HEK293 (cell line): Measurements from ENCODE around the gene ATP13A2.
A peak's percentile ranks its signal among the peaks of the same experiment; 100 is the strongest.

ENCODE experiments used
- CTCF ChIA-PET: fragments of 350-600 bp; formaldehyde crosslinking; extraction: SDS; loops from one replicate; lab custom pipeline; 2021; ENCODE audit warnings: antibody characterized with exemption; lab: Yijun Ruan, JAX
- POLR2A ChIA-PET: fragments of 300-600 bp; formaldehyde crosslinking; extraction: SDS; loops from one replicate; lab custom pipeline; 2020; ENCODE audit warnings: antibody characterized with exemption, inconsistent platforms; lab: Yijun Ruan, JAX
- H3K27ac ChIP-seq: fragments of 200-500 bp; sonication (Bioruptor generic); 2 replicates; pipeline ENCODE4 v1.5.1; 2014; ENCODE audit warnings: low read depth, low read length, control low read depth, inconsistent platforms; ENCODE audit errors: extremely low read depth
- H3K36me3 ChIP-seq, 2 experiments: fragments of 200-500 bp in 1 of 2; sonication (Bioruptor generic) in 1 of 2; 1 replicate in 1 of 2; 2 replicates in 1 of 2; pipeline ENCODE4 v1.5.1; 2014 to 2017; ENCODE audit warnings: inconsistent platforms in 2 of 2, low read length in 2 of 2; ENCODE audit not compliant: control insufficient read depth in 2 of 2, insufficient read depth in 1 of 2
- H3K4me1 ChIP-seq: fragments of 200-500 bp; sonication (Bioruptor generic); 2 replicates; pipeline ENCODE4 v1.5.1; 2014; ENCODE audit warnings: mild to moderate bottlenecking, low read length, inconsistent platforms; ENCODE audit not compliant: control insufficient read depth, insufficient read depth
- H3K4me3 ChIP-seq: 2 replicates; pipeline ENCODE4 v1.5.1; 2011; ENCODE audit warnings: low read depth, mild to moderate bottlenecking, control low read depth, low read length, moderate library complexity
- H3K9me3 ChIP-seq: fragments of 200-500 bp; sonication (Bioruptor generic); 2 replicates; pipeline ENCODE4 v1.5.1; 2014; ENCODE audit warnings: low read depth, low read length, inconsistent platforms; ENCODE audit not compliant: control insufficient read depth, insufficient read depth
- AEBP2 ChIP-seq: fragments of 450-650 bp; formaldehyde crosslinking; IDR thresholded peaks from 2 replicates; pipeline ENCODE4 v1.5.1; 2016; ENCODE audit warnings: missing biosample characterization, missing genetic modification characterization, borderline replicate concordance
- HIC1 ChIP-seq: fragments of 450-650 bp; formaldehyde crosslinking; IDR thresholded peaks from 2 replicates; pipeline ENCODE4 v1.5.1; 2016; ENCODE audit warnings: missing biosample characterization, missing genetic modification characterization
- MEIS1 ChIP-seq: sonication (generic); formaldehyde crosslinking; IDR thresholded peaks from 2 replicates; pipeline ENCODE4 v1.8.1; 2022; ENCODE audit warnings: missing genetic modification reagents, mild to moderate bottlenecking, borderline replicate concordance
- REPIN1 ChIP-seq: fragments of 450-650 bp; formaldehyde crosslinking; IDR thresholded peaks from 2 replicates; pipeline ENCODE4 v1.5.1; 2017; ENCODE audit warnings: missing biosample characterization, missing genetic modification characterization, low read depth
- SCRT1 ChIP-seq: fragments of 450-650 bp; formaldehyde crosslinking; IDR thresholded peaks from 2 replicates; pipeline ENCODE4 v1.5.1; 2016; ENCODE audit warnings: missing biosample characterization, missing genetic modification characterization, borderline replicate concordance
- TRIM28 ChIP-seq: IDR thresholded peaks from 2 replicates; pipeline ENCODE4 v1.6.1; 2011; ENCODE audit warnings: low read length, control low read depth, borderline replicate concordance
- ZBTB10 ChIP-seq: fragments of 450-650 bp; formaldehyde crosslinking; IDR thresholded peaks from 2 replicates; pipeline ENCODE4 v1.5.1; 2016; ENCODE audit warnings: missing biosample characterization, missing genetic modification characterization
- ZBTB21 ChIP-seq: fragments of 450-650 bp; formaldehyde crosslinking; IDR thresholded peaks from 2 replicates; pipeline ENCODE4 v1.5.1; 2017; ENCODE audit warnings: missing biosample characterization, missing genetic modification characterization
- ZBTB26 ChIP-seq: fragments of 450-650 bp; formaldehyde crosslinking; optimal IDR thresholded peaks from 2 replicates; pipeline ENCODE3; 2016; ENCODE audit warnings: missing biosample characterization, mild to moderate bottlenecking, missing genetic modification characterization
- ZNF169 ChIP-seq: fragments of 450-650 bp; formaldehyde crosslinking; IDR thresholded peaks from 2 replicates; pipeline ENCODE4 v1.5.1; 2016; ENCODE audit warnings: missing biosample characterization, missing genetic modification characterization
- ZNF302 ChIP-seq: fragments of 450-650 bp; formaldehyde crosslinking; IDR thresholded peaks from 2 replicates; pipeline ENCODE4 v1.5.1; 2016; ENCODE audit warnings: missing biosample characterization, missing genetic modification characterization, low read depth
- ZNF580 ChIP-seq: fragments of 450-650 bp; formaldehyde crosslinking; IDR thresholded peaks from 2 replicates; pipeline ENCODE4 v1.5.1; 2016; ENCODE audit warnings: missing biosample characterization, missing genetic modification characterization
- ZNF639 ChIP-seq: fragments of 450-650 bp; formaldehyde crosslinking; IDR thresholded peaks from 2 replicates; pipeline ENCODE4 v1.5.1; 2016; ENCODE audit warnings: missing biosample characterization, missing genetic modification characterization
- ZNF707 ChIP-seq: fragments of 450-650 bp; formaldehyde crosslinking; IDR thresholded peaks from 2 replicates; pipeline ENCODE4 v1.5.1; 2016; ENCODE audit warnings: missing biosample characterization, missing genetic modification characterization
- ZNF785 ChIP-seq: fragments of 450-650 bp; formaldehyde crosslinking; IDR thresholded peaks from 2 replicates; pipeline ENCODE4 v1.5.1; 2016; ENCODE audit warnings: missing biosample characterization, missing genetic modification characterization

Gene ATP13A2

GRCh38 chr1:16960560-16961296 is 51.0 kb downstream of the ATP13A2 start (continued):
- TF ChIP-seq REPIN1 (tag by site-specific recombination) (no peak), ZBTB21 (tag by site-specific recombination) (no peak), ZBTB26 (tag by site-specific recombination) (peak; percentile 84), MEIS1 (CRISPR knock-in tag) (no peak), SCRT1 (no peak), AEBP2 (tag by site-specific recombination) (no peak), ZNF639 (no peak), ZNF169 (no peak), ZNF707 (tag by site-specific recombination) (no peak), TRIM28 (0 out of 2 replicates have a peak, but pooled peaks have one; percentile 46)

- ChIA-PET CTCF (no interaction called here), POLR2A (no interaction called here)
- no peak overlapping the region for H3K4me3 ChIP-seq
- H3K4me1 ChIP-seq: peaks cover 3% of the 10 kb centered on the region; the same call in 1 of the 2 replicates
- no peak overlapping the region for H3K27ac ChIP-seq
- 0 out of 2 replicates have a peak, but pooled peaks have one; percentile 12 for TF ChIP-seq HIC1 (tag by site-specific recombination)
- TF ChIP-seq ZNF302 (tag by site-specific recombination): no peak
- no peak for TF ChIP-seq ZBTB10 (tag by site-specific recombination)
- TF ChIP-seq ZNF580 (tag by site-specific recombination): no peak
- no peak for TF ChIP-seq ZNF785 (tag by site-specific recombination)
- no peaks in the 10 kb centered on the region for H3K9me3 ChIP-seq
- peaks cover 0 to 31% of the 10 kb centered on the region in 2 experiments; a peak in 2 of 3 replicates for H3K36me3 ChIP-seq
These were observed 53.3 kb downstream of the ATP13A2 start for GRCh38 chr1:16958475-16958874.
